ENCODE results near the gene SLC35E1.
A peak's percentile ranks its signal among the peaks of the same experiment; 100 is the strongest.
"Not testable (repeated sequence)": the region's sequence is repeated elsewhere in the genome, so short reads cannot be mapped to it uniquely, and the experiment has no call there.

The SLC35E1 gene

DNA sequence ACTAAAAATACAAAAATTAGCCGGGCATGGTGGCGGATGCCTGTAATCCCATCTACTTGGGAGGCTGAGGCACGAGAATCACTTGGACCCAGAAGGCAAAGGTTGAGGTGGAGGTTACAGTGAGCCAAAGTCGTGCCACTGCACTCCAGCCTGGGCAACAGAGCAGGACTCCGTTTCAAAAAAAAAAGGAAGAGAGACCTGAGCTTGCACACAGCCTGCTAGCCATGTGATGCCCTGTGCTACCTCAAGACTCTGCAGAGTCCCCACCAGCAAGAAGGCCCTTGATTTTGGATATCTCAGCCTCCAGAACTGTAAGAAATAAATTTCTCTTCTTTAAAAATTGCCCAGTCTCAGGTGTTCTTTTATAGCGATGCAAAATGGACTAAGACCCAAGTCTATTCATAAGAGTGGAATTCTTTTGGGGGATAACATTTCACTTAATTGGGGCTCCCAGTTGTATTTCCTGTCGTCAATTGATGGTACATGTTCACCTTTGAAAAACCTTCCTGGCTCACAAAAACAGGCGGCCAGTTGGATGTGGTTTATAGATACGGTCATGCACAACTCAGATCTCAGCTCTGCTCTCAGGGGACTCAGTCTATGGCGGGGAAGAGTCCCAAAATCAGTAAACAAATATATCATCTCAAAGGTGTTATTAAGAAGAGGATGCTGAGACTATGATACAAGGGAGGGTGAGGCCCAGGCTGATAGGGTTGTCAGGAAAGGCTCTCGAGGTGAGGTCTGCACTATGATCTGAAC is 27.6 kb downstream of the SLC35E1 start:
- DNase-seq (ENCODE audit: low spot score): no peak

DNA sequence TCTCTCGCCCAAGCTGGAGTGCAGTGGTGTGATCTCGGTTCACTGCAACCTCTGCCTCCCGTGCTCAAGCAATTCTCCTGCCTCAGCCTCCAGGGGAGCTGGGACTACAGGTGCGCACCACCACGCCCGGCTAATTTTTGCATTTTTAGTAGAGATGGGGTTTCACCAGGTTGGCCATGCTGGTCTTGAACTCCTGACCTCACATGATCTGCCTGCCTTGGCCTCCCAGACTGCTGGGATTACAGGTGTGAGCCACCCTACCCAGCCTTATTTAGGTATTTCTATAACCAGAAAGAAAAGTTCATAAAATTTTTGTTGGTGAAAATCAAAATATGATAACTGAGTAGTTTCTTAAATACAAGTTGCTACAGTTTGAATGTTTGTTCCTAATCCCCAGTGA is 28.5 kb downstream of the SLC35E1 start:
- DNase-seq (ENCODE audit: low spot score): not testable (repeated sequence)

DNA sequence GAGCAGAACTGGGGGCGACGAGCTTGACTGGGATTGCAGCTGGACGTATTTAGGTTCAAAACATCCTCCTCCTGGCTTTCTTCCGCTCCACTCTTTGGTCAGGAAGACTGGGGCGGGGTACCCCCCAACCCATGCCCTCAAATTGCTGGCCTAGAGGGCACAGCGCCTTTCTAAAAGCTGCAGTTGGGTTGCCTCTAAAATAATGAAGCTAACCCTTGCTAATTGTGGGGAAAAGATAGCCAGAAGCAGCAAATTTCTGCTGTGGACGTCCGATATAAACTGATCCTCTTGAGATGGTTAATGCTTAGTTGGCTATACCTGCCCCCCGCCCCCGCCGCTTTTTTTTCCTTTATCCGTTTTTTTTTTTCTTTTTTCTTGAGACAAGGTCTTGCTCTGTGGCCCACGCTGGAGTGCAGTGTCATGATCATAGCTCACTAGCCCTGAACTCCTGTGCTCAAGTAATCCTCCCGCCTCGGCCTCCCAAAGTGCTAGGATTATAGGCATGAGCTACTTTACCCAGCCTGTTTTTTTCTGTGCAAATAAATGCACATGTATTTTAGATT is 29.2 kb downstream of the SLC35E1 start:
- no peak for DNase-seq (ENCODE audit: low spot score)

DNA sequence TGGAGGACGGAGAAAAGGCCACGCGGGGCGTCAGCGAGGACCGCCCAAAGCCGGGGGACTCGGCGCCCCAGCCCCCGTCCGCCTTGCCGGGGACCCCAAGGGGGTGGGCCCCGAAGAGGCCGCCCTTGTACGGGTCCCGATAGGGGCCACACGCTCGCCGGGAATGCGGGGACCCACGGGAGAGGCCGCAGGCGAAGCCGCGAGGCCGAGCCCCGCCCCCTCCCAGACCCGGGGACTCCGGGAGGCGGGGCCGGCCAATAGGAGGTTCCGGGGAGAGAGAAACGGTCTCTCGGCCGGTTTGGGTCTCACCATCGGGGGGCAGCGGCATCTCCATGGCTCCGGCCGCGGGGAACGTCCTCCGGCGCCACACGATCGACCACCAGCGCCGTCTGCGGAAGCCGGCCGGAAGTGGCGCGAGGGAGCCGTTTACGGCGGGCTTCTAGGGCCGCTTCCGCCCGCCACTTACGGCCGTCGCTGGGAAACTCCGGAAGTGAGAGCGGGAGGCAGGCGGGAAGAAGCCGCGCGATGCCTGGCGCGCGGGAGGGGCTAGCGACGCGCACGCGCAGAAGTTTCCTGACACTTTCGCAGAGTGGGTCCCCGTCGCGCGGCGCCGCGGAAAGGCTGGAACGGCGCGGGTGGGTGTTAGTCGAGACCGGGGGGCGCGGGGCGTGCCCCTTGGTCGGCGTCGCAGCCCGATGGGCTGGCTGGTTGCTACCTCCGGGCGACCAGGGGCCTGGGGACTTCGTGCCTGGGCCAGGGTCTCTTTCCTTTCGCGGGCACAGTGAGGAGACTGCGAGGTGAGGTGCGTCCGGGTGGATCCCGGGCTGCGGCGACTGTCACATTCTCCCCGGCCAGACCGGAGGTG is 29.9 kb downstream of the SLC35E1 start, which contains the start of gene CHERP:
Gene CHERP, minus strand, starts transcription at position 393 of the 865 bp plus-strand sequence. Its CDS starts 59 bp downstream, at position 334.
- DNase-seq (ENCODE audit: low spot score): peak; percentile 94

DNA sequence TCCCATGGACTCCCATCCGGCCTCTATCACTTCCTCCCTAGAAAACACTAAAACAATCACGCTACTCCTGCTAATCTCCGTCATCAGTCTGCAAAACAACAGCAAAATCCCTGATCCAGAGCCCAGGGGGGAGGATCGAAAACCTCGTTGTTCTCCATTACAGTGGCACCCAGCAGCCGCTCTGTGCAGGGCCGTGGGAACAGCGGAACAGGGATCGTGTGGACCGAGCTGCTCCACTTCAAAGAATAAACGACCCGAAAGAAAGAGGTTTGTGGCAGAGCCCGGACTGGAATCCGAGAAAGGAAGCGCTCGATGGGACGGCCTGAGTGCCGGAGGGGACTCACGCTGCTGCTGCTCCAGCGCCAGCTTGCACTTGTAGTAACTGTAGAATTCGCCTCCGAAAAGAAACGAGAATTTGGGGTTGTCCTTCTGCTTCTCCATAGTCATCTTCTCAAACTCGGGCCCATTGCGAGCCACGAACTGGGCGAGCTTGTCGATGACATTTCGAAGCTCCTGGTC is 30.6 kb downstream of the SLC35E1 start:
- DNase-seq (ENCODE audit: low spot score): no peak

DNA sequence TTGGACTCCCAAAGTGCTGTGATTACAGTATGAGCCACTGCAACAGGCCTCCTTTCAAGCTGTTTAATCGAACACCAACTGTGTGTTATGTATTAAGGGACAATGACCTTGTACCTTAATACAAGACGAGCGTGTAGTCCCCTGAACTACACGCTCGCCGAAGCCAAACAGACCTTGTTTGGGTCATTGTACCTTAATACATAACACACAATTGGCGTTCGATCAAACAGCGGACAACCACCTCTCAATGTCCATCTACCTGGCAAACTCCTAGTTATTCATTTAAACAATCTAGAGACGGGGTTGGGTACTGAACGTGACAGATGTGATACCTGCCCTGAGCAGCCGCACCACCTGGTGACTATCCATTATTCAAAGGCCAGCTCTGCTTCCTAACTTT is 31.3 kb downstream of the SLC35E1 start:
- no peak for DNase-seq (ENCODE audit: low spot score)

DNA sequence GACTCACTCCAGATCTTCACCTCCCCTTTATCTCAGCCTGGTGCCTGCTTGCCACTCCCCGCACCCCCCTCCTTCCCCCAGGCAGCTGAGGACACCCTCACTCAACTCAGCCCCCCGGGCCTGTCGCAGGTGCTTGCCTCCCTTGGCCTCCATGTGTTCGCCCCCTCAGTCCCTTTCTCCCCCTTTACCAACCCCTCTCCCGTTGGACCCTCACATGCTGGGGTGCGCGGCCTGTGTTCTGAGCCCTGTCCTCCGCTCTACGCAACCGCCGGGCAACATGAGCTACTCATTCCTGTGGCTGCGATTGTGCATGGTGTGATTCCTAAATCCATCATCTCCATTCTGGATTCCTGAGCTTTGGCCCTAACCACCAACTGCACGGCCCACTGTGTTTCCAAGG is 35.1 kb downstream of the SLC35E1 start:
- DNase-seq (ENCODE audit: low spot score): no peak

DNA sequence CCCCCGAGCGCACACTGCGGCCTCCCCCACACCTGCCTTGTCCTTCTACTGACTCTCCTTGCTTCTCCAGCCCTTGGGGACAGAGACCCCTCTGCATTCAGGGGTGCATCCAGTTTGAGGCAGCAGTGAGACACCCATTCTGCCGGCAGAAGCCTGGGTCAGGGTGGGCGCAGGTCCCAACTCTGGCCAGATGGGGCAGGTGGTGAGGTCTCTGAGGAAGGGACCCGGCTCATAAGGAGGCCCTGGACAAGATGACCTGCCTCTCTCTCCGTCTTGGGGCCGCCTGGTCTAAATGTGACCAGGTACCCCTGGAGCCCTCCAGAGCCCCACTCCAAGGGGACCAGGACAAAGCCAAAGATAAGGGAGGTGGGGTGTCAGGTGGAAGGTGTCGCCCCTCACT is 36.1 kb downstream of the SLC35E1 start:
- no peak for DNase-seq (ENCODE audit: low spot score)

DNA sequence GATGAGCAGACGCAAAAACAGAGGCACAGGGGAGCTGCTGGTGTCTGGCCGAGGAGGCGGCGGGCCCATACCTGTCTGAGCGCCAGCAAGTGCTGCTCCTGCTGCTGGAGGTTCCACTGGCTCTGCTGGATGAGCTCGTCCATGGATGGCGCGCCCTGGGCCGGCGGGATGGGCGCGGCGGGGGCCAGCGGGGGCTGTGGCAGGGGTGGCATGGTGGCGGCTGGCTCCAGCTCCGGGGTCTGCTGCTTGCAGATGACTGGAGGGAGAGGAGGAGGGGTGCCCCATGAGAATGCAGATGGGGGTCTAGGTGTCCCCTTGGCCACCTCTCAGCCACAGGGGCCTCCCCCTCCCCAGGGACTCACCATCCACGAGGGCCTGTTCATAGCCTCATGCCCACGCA is 36.8 kb downstream of the SLC35E1 start:
- DNase-seq (ENCODE audit: low spot score): no peak

DNA sequence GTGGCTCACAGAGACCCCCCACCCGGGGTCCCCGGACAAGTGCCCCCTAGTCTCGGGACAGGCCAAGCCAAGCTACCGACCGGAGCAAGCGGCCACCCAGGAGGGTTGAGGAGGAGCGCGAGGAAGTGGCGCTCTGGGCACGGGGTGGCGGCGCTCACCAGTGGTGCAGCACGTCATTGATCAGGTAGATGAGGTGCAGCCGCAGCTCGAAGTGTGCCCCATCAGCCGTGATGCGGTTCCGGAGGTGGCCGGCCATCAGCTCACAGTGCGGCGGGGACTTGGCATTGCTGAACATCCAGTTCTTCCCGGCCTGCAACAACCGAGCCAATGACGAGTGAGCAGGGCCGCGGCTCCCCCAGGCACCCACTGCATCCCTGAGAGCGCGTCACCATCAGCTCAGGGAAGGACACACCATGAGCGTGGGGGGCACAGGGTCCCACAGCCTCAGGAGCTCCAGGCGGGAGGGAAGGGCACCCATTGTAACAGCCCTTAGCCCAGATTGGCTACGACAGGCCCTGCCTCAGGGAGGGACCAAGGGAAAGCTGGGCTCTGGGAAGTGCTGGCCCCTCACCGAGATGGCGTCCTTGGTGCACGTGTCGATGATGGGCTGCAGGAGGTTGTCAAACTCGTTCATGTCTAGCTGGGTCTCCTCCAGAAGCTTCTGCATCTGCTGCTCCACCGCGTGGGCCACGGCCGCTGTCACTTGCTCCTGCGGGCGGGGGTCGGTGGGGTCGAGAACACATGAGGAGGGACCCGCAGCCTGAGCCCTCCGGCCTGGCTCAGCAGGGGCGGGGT is 39.6 kb downstream of the SLC35E1 start:
- DNase-seq (ENCODE audit: low spot score): no peak

DNA sequence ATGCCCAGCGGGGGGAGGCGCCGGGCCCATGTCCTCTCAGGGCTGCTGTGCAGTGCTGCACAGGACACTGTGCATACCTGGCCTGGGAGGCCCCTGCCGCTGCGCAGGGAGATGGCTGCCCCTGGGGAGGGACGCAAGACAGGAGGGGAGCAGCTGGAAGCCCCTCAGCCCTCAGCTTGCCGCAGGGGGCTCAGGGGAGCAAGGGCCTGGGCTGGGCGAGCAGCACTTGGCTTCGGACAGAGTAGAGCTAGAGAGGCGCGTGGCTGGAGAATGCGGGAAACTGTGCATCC is 40.9 kb downstream of the SLC35E1 start:
- no peak for DNase-seq (ENCODE audit: low spot score)

DNA sequence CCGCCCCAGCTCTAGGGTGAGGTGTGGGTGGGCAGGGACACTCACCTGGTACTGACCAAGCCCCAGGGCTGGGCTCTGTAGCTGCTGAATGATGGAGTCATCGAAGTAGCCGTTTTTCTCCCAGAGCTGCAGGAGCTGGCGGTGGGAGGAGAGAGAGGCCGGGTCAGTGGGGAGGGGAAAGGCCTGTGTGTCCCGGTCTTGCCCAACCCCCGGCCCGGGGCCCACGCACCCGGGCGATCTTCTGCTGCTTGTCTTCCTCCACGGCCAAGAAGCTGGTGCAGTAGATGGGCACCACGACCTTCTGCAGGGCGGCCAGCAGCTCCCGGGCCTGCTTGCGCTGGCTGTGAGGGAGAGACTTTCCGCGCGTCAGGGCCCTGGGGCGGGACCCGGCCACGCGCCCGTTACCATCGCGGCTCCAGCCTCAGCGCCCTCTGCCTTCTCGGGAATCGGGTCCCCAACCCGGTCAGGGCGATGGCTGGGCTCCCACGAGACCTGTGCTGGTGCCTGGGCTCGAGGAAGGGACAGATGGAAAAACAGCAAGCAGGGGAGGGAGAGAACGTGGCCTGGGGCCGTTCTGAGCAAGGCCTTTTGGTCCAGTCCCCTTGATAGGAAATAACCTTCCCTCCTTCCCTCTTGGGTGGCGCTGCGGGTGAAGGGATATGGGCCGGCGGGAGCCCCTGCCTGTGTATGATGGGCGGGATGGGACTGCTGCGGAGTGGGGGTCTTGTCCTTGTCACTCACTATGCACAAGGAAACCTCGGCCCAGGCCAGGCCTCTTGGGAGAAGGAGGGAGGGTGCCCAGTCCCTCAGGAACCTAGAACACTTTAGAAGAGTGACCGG is 41.5 kb downstream of the SLC35E1 start:
- no peak for DNase-seq (ENCODE audit: low spot score)

DNA sequence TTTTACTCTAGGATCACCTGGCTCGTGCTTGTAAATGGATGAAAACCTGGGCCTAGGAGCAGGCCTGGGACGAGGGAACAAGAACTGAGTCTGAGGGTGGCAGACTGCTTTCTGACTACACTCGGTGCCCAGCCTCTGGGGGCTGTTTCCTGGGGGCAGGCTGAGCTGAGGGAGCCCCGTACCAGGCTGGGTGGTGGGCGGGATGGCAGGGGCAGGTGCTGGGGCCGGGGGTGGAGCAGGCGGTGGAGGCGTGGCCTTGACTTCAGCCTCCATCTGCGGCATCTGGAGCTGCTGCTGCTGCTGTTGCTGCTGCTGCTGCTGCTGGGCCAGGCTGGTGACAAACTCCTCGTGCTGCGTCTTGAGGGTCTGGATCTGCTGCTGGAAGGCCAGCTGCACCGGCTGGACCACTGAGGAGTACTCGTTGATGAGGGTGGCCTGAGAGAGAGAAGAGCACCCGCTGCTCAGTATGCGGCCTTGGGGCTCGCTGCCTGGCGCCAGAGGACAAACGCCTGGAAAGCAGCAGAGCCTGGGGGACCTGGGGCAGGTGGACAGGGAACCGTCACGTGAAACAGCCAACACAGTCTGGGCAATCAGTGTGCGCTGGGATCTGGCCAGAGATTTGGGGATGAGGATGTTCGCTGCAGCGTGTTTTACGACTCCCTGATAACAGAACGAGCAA is 42.6 kb downstream of the SLC35E1 start:
- DNase-seq (ENCODE audit: low spot score): no peak

DNA sequence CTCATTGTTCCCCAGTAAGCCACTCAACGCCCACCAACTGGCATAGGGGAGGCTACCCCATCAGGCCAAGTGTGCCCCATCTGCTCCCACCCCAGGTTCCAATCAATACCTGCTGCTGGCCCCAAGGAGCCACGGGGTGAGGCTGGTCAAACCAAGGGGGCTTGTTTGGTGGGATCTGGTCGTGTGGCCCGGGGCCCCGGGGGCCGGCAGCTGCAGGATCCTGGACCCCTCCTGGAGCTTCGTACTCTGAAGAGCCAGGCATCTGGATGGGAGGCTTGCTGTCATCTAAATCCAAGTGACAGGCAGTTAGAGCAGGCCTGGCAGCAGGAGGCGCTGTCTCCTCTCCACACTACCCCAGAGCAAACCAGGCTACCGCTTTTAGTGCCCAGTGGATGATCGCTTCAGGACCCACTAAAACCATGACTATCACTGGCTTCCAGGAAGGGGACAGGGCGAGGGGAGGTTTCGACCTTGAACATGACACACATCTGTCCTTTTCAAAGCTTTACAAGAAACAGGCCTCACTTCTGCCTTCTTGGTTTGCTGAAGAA is 44.2 kb downstream of the SLC35E1 start:
- DNase-seq (ENCODE audit: low spot score): no peak

DNA sequence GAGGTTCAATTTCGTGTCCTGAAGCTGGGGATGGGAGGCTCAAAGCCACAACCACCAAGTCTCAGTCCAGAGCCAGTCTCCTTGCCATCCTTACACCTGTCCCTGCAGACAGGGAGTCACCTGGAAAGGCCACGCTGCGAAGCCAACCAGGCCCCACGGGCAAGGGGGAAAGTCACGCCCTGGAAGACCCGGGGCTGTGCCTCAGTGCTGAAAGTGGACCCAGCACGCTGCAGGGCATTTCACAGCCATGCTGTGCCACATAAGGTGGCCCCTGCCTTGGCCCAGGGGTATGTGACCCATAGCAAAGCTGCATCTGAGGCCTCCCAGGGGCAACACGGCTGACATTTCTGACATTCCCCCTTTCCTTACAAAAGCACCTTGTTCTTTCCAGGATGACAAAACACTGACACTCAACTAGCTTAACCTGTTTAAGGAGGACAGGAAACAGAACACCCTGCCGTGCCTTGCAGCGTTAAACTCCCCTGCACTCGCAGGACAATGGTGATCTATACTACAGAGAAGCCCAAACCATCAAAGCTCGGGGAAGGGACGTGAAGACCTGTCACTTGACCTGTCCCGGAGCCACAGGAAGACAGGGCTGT is 44.8 kb downstream of the SLC35E1 start:
- no peak for DNase-seq (ENCODE audit: low spot score)

DNA sequence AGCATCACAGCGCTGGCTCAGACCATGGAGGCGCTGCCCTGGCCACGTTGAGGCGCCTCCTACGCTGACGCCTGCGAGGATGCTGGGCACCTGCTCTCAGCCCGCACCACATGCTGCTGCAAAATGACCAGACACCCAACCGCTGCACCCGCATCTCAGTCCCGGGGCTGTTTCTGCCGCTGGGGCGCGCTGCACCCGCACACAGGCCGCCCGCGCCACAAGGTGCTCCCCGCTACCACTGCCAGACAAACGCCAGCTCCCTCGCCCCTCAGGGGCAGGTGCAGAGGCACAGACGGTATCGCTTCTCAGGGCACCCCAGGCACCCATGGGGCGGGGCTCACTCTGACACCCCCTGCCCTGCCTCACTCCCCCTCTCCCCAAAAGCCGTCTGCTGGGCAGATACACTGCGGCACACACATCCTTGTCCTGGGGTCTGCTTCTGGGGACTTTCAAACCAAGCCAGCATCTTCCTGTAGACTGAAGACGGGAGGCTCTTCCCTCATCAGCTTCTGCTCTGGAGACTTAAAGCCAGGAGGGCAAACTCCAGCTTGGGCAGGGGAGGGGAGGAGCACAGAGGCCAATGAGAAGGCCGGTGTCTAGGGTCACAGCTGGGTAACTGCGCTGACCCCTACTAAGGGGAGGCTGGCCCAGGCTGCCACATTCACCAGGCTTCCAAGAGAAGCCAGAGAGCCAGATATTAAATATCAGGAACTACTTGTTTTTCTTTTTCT is 46.3 kb downstream of the SLC35E1 start:
- no peak for DNase-seq (ENCODE audit: low spot score)

DNA sequence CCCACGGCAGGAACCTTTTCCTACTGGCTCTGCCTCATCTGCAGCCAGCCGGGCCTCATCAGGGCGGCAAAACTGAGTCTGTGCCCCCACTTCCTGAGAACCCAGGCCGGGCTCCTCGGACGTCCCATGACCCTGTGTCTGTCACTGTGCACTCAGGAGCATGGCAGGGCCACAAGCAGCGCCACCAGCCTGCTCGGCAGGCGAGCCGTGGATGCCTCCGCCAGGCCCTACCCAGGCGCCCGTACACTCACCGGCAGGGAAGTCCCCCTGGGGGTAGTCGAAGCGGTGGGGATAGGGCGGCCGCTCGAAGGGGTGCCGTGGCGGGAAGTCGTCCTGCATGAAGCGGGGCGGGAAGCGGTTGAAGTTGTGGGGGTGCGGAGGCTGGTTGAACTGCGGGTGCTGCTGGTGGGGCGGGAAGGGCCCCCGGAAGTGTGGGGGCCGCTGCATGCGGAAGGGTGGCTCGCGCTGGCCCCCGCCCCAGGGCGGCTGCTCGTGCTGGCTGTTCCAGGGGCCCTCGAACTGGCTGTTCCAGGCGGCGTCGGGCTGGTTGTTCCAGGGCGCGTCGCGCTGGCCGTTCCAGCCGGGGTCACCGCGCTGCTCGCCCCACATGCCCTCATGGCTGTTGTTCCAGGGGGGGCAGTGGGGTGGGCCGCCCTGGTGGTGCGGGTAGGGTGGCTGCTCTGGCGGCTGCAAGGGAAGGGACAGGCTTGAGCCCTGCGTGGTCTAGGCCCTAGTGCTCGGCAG is 47.1 kb downstream of the SLC35E1 start:
- no peak for DNase-seq (ENCODE audit: low spot score)

All from hepatic stellate cell (primary cell).